Measurements from ENCODE around the gene DCTN3. TPM values are rescaled to one million over a fixed set of nuclear protein-coding genes. Genes with fewer than 3 reads are reported as not detected.
A peak's percentile ranks its signal among the peaks of the same experiment; 100 is the strongest.

DCTN3 gene
- total RNA-seq, 1 donor: 74.1 TPM

GRCh38 chr9:34591248-34591916 lies 28.9 kb downstream of the DCTN3 start:
- peak; percentile 54 to 70 (median 55) for DNase-seq (ENCODE audit: low read depth in 2 of 3, low spot score in 2 of 3)

GRCh38 chr9:34590381-34591247 lies 29.7 kb downstream of the DCTN3 start:
- DNase-seq (ENCODE audit: low read depth in 2 of 3, low spot score in 2 of 3): no peak

GRCh38 chr9:34589636-34590380 lies 30.5 kb downstream of the DCTN3 start, which contains the start of gene CNTFR:
CNTFR (minus strand) TSS chr9:34589724; CDS start chr9:34568981, 20,743 bp downstream.
- DNase-seq (ENCODE audit: low read depth in 2 of 3, low spot score in 2 of 3): no peak

- no peak for DNase-seq (ENCODE audit: low read depth in 2 of 3, low spot score in 2 of 3)
Observed at GRCh38 chr9:34588671-34589635, 31.3 kb downstream of the DCTN3 start.

GRCh38 chr9:34587271-34587670 lies 33.0 kb downstream of the DCTN3 start:
- DNase-seq (ENCODE audit: low read depth in 2 of 3, low spot score in 2 of 3): no peak

GRCh38 chr9:34585946-34586669 lies 34.2 kb downstream of the DCTN3 start:
- no peak for DNase-seq (ENCODE audit: low read depth in 2 of 3, low spot score in 2 of 3)

GRCh38 chr9:34584970-34585369 lies 35.3 kb downstream of the DCTN3 start:
- DNase-seq (ENCODE audit: low read depth in 2 of 3, low spot score in 2 of 3): no peak

GRCh38 chr9:34582787-34583186 lies 37.5 kb downstream of the DCTN3 start:
- DNase-seq (ENCODE audit: low read depth in 2 of 3, low spot score in 2 of 3): no peak

GRCh38 chr9:34581318-34581717 lies 39.0 kb downstream of the DCTN3 start:
- no peak for DNase-seq (ENCODE audit: low read depth in 2 of 3, low spot score in 2 of 3)

- no peak for DNase-seq (ENCODE audit: low read depth in 2 of 3, low spot score in 2 of 3)
Observed at GRCh38 chr9:34580358-34580757, 39.9 kb downstream of the DCTN3 start.

- DNase-seq (ENCODE audit: low read depth in 2 of 3, low spot score in 2 of 3): no peak
Observed at GRCh38 chr9:34579808-34580163, 40.5 kb downstream of the DCTN3 start.

GRCh38 chr9:34579104-34579807 lies 41.0 kb downstream of the DCTN3 start:
- DNase-seq (ENCODE audit: low read depth in 2 of 3, low spot score in 2 of 3): no peak

GRCh38 chr9:34578241-34579103 lies 41.8 kb downstream of the DCTN3 start:
- peak in 1 of 3 donors; percentile 43 for DNase-seq (ENCODE audit: low read depth in 2 of 3, low spot score in 2 of 3)

GRCh38 chr9:34577400-34578240 lies 42.7 kb downstream of the DCTN3 start:
- DNase-seq (ENCODE audit: low read depth in 2 of 3, low spot score in 2 of 3): no peak

GRCh38 chr9:34576597-34577399 lies 43.5 kb downstream of the DCTN3 start:
- no peak for DNase-seq (ENCODE audit: low read depth in 2 of 3, low spot score in 2 of 3)

Data from hematopoietic multipotent progenitor cell (in vitro differentiated cells).